Suprapubic skin (tissue), 4 donors: ENCODE data around the gene UNC13D. TPM values are rescaled to one million over a fixed set of nuclear protein-coding genes. Genes with fewer than 3 reads are reported as not detected.

ENCODE experiments used
- DNase-seq, 2 donors: peaks; one replicate each; pipeline ENCODE4 v3.0.0-alpha.2; 2019; ENCODE audit warnings: low spot score in 2 of 2
- H3K27ac ChIP-seq: fragments of 200-600 bp; sonication (generic); one replicate; pipeline ENCODE4 v1.5.1; 2019
- H3K27me3 ChIP-seq: fragments of 200-600 bp; sonication (generic); one replicate; pipeline ENCODE4 v1.5.1; 2019
- H3K36me3 ChIP-seq: fragments of 200-600 bp; sonication (generic); one replicate; pipeline ENCODE4 v1.5.1; 2019
- H3K4me1 ChIP-seq: fragments of 200-600 bp; sonication (generic); one replicate; pipeline ENCODE4 v1.5.1; 2019
- H3K4me3 ChIP-seq: fragments of 200-600 bp; sonication (generic); one replicate; pipeline ENCODE4 v1.5.1; 2019; ENCODE audit warnings: mild to moderate bottlenecking
- H3K9me3 ChIP-seq: fragments of 200-600 bp; sonication (generic); one replicate; pipeline ENCODE4 v1.5.1; 2019
- CTCF ChIP-seq, 2 donors: fragments of 200-600 bp in 1 of 2; fragments of 450-650 bp in 1 of 2; sonication (generic) in 1 of 2; IDR thresholded peaks; one replicate each; pipeline ENCODE4 v1.5.1; 2016 to 2019; ENCODE audit warnings: antibody characterized with exemption in 2 of 2, mild to moderate bottlenecking in 1 of 2, moderate library complexity in 1 of 2
- EP300 ChIP-seq: sonication (generic); formaldehyde crosslinking; IDR thresholded peaks from one replicate; pipeline ENCODE4 v1.6.1; 2017; ENCODE audit warnings: antibody characterized with exemption
- POLR2A ChIP-seq, 2 donors: fragments of 450-650 bp; IDR thresholded peaks; one replicate each; pipeline ENCODE4 v1.6.1; 2017; ENCODE audit warnings: antibody characterized with exemption in 2 of 2, mild to moderate bottlenecking in 2 of 2, moderate library complexity in 2 of 2
- POLR2AphosphoS5 ChIP-seq, 3 donors: sonication (generic); formaldehyde crosslinking; IDR thresholded peaks; one replicate each; pipeline ENCODE4 v1.6.1; 2017; ENCODE audit warnings: antibody characterized with exemption in 3 of 3
- WGBS: methylation state at CpG from one replicate; pipeline ENCODE4 v1.1.5; 2018; 5-methylcytosine and 5-hydroxymethylcytosine counted together
- total RNA-seq, 4 donors: library from RNA; depleted of rRNA; stranded (reverse); fragments of >200 nt; gene quantifications; one replicate each; pipeline ENCODE4 v1.1.0, GENCODE V29; 2016

Gene UNC13D
- total RNA-seq, 4 donors from 2014 or later: 5.2 to 21.0 (median 7.2) TPM

GRCh38 chr17:75828076-75828400, 16.2 kb downstream of the UNC13D start:
- WGBS: 53% methylated on average over 4 of the region's 11 CpGs
- Histone ChIP-seq H3K27ac (no peak overlapping the region), H3K36me3 (peaks cover 37% of the 10 kb centered on the region), H3K4me1 (peaks cover 34% of the 10 kb centered on the region), H3K9me3 (no peaks in the 10 kb centered on the region), H3K27me3 (no peaks in the 10 kb centered on the region), H3K4me3 (peak overlapping the region; percentile 32)
- TF ChIP-seq POLR2AphosphoS5 (IDR thresholded peaks at IDR 0.05) (no peak), EP300 (no peak), POLR2A (IDR thresholded peaks at IDR 0.05) (no peak), CTCF (IDR thresholded peaks at IDR 0.05) (no peak)
- peak in 1 of 2 donors; percentile 76 for DNase-seq

- 7% methylated on average over 16 of the region's 21 CpGs for WGBS
- H3K4me1 ChIP-seq: peaks cover 34% of the 10 kb centered on the region
- H3K9me3 ChIP-seq: no peaks in the 10 kb centered on the region
- peak overlapping the region; percentile 32 for H3K4me3 ChIP-seq
- H3K27ac ChIP-seq: peak overlapping the region; percentile 65
- peaks cover 39% of the 10 kb centered on the region for H3K36me3 ChIP-seq
- DNase-seq: peak; percentile 86 to 89
- peak in 2 of 3 donors; percentile 20 to 32 for TF ChIP-seq POLR2AphosphoS5 (IDR thresholded peaks at IDR 0.05)
- TF ChIP-seq CTCF (IDR thresholded peaks at IDR 0.05): peak; percentile 65 to 79
- TF ChIP-seq EP300: no peak
- no peak for TF ChIP-seq POLR2A (IDR thresholded peaks at IDR 0.05)
- no peaks in the 10 kb centered on the region for H3K27me3 ChIP-seq
These were observed 16.7 kb downstream of the UNC13D start for GRCh38 chr17:75827308-75828075.

GRCh38 chr17:75826561-75827307, 17.5 kb downstream of the UNC13D start:
- WGBS: 49% methylated on average over 14 of the region's 14 CpGs
- no peak for TF ChIP-seq POLR2AphosphoS5 (IDR thresholded peaks at IDR 0.05)
- Histone ChIP-seq H3K4me3 (no peak overlapping the region), H3K4me1 (peaks cover 39% of the 10 kb centered on the region), H3K9me3 (no peaks in the 10 kb centered on the region), H3K36me3 (peaks cover 39% of the 10 kb centered on the region), H3K27ac (peak overlapping the region; percentile 65), H3K27me3 (no peaks in the 10 kb centered on the region)
- DNase-seq: peak in 1 of 2 donors; percentile 76

- WGBS: 89% methylated on average over 9 of the region's 12 CpGs
- no peaks in the 10 kb centered on the region for H3K9me3 ChIP-seq
- no peak overlapping the region for H3K27ac ChIP-seq
- H3K4me3 ChIP-seq: no peak overlapping the region
- TF ChIP-seq EP300: no peak
- TF ChIP-seq POLR2A (IDR thresholded peaks at IDR 0.05): no peak
- no peak for TF ChIP-seq POLR2AphosphoS5 (IDR thresholded peaks at IDR 0.05)
- no peak for TF ChIP-seq CTCF (IDR thresholded peaks at IDR 0.05)
- peaks cover 47% of the 10 kb centered on the region for H3K36me3 ChIP-seq
- no peak for DNase-seq
- no peaks in the 10 kb centered on the region for H3K27me3 ChIP-seq
- peaks cover 39% of the 10 kb centered on the region for H3K4me1 ChIP-seq
These were observed 18.3 kb downstream of the UNC13D start for GRCh38 chr17:75825748-75826370.

- Histone ChIP-seq H3K27ac (no peak overlapping the region), H3K27me3 (no peaks in the 10 kb centered on the region), H3K36me3 (peaks cover 52% of the 10 kb centered on the region), H3K9me3 (no peaks in the 10 kb centered on the region), H3K4me3 (no peak overlapping the region), H3K4me1 (peaks cover 39% of the 10 kb centered on the region)
- 91% methylated on average over 9 of the region's 13 CpGs for WGBS
- DNase-seq: peak in 1 of 2 donors; percentile 77
- TF ChIP-seq POLR2AphosphoS5 (IDR thresholded peaks at IDR 0.05): no peak
- TF ChIP-seq CTCF (IDR thresholded peaks at IDR 0.05): no peak
- TF ChIP-seq POLR2A (IDR thresholded peaks at IDR 0.05): no peak
- no peak for TF ChIP-seq EP300
These were observed 19.1 kb downstream of the UNC13D start for GRCh38 chr17:75825149-75825552.
